Karpas-422 (cell line): ENCODE data around the gene SCAMP5. TPM values are rescaled to one million over a fixed set of nuclear protein-coding genes. Genes with fewer than 3 reads are reported as not detected.

Experiments used
- DNase-seq: peaks from one replicate; pipeline ENCODE4 v3.0.0-alpha.2; 2015
- H2AFZ ChIP-seq: fragments of 200-600 bp; sonication (generic); 2 replicates; pipeline ENCODE4 v1.6.1; 2014; ENCODE audit warnings: antibody characterized with exemption, low read length, mixed read lengths
- H3K27ac ChIP-seq: fragments of 200-600 bp; sonication (generic); 2 replicates; pipeline ENCODE4 v1.5.1; 2014; ENCODE audit warnings: mild to moderate bottlenecking, low read length, moderate library complexity
- H3K27me3 ChIP-seq: fragments of 200-600 bp; sonication (generic); 2 replicates; pipeline ENCODE4 v1.6.1; 2014; ENCODE audit warnings: low read length, mixed read lengths
- H3K36me3 ChIP-seq: fragments of 200-600 bp; sonication (generic); 2 replicates; pipeline ENCODE4 v1.6.1; 2014; ENCODE audit warnings: low read length, mixed read lengths; ENCODE audit not compliant: insufficient read depth
- H3K4me1 ChIP-seq: fragments of 200-600 bp; sonication (generic); 2 replicates; pipeline ENCODE4 v1.6.1; 2014; ENCODE audit warnings: mild to moderate bottlenecking, low read length, mixed read lengths
- H3K4me2 ChIP-seq: fragments of 200-600 bp; sonication (generic); 2 replicates; pipeline ENCODE4 v1.6.1; 2014; ENCODE audit warnings: low read length, low read depth, mild to moderate bottlenecking; ENCODE audit not compliant: poor library complexity, severe bottlenecking
- H3K4me3 ChIP-seq: fragments of 200-600 bp; sonication (generic); 2 replicates; pipeline ENCODE4 v1.5.1; 2014; ENCODE audit warnings: mild to moderate bottlenecking, antibody characterized with exemption, low read length, mixed read lengths
- H3K79me2 ChIP-seq: fragments of 200-600 bp; sonication (generic); 2 replicates; pipeline ENCODE4 v1.6.1; 2014; ENCODE audit warnings: mild to moderate bottlenecking, low read length, mixed read lengths
- H3K9ac ChIP-seq: fragments of 200-600 bp; sonication (generic); 2 replicates; pipeline ENCODE4 v1.6.0; 2014; ENCODE audit warnings: low read length
- H3K9me2 ChIP-seq: fragments of 200-600 bp; sonication (generic), shearing (Covaris generic); replicated peaks from 2 replicates; pipeline ENCODE4 v1.6.0; 2014; ENCODE audit warnings: mild to moderate bottlenecking, low read length, moderate library complexity; ENCODE audit not compliant: insufficient read depth
- H3K9me3 ChIP-seq: fragments of 300-700, 200-600 bp; sonication (generic); 2 replicates; pipeline ENCODE4 v1.6.1; 2014; ENCODE audit warnings: low read length, mixed read lengths
- H4K20me1 ChIP-seq: fragments of 200-600 bp; sonication (generic); 2 replicates; pipeline ENCODE4 v1.6.1; 2014; ENCODE audit warnings: mild to moderate bottlenecking, antibody characterized with exemption, low read length, low read depth; ENCODE audit not compliant: insufficient read depth
- total RNA-seq: library from RNA; depleted of rRNA; stranded (reverse); fragments of >200 nt; shearing (Covaris generic); gene quantifications from 2 replicates; pipeline ENCODE4 v1.2.3, GENCODE V29; 2014; ENCODE audit warnings: low replicate concordance

SCAMP5 gene
- total RNA-seq, 1 experiment from 2014 or later: 54.0 TPM

DNA sequence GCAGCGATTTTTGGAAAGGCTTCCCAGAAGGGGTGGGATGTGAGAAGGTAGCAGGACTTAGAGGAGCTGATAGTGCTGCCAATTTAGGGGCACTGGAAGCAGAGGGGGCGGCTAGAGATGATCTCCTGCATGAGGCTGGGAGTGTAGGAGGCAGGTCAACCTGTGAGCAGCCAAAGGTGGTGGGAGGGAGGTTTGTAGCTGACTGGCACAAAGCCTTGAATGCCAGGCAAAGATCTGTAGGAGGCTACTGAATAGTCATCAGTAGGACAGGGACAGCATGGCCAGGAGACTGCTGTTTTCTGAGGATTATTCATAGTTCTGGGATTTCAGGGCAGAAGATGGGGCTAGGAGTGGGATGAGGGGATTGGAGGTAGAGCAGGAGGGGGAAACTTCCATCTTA is 2.2 kb downstream of the SCAMP5 start:
- H3K4me3 ChIP-seq: no peak overlapping the region

DNA sequence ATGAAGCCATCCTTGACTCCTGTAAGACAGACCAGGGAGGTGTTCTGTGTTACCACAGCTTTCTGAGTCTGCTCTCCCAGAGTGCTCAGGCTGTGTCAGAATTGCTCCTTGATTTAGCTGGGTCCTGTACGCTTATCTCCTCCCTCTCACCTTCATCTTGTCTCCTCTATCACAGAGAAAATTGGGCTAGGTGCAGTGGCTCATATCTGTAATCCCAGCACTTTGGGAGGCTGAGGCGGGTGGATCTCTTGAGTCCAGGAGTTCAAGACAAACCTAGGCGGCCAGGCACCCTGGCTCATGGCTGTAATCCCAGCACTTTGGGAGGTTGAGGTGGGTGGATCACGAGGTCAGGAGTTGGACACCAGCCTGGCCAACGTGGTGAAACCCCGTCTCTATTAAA is 5.9 kb downstream of the SCAMP5 start:
- DNase-seq: no peak
- Histone ChIP-seq H3K27me3 (no peaks in the 10 kb centered on the region), H2AFZ (no peak overlapping the region), H4K20me1 (peaks cover 8% of the 10 kb centered on the region; the same call in 1 of the 2 replicates), H3K79me2 (peaks cover 16% of the 10 kb centered on the region), H3K36me3 (no peaks in the 10 kb centered on the region), H3K4me3 (no peak overlapping the region), H3K4me1 (peaks cover 12% of the 10 kb centered on the region), H3K27ac (no peak overlapping the region), H3K4me2 (no peak overlapping the region), H3K9me2 (no peaks in the 10 kb centered on the region), H3K9ac (no peak overlapping the region), H3K9me3 (no peaks in the 10 kb centered on the region)

More for the DNA sequence above, 2.2 kb downstream of the SCAMP5 start:
- peak overlapping the region; percentile 75; the same call in 1 of the 2 replicates for H3K27ac ChIP-seq
- no peaks in the 10 kb centered on the region for H3K36me3 ChIP-seq
- H3K27me3 ChIP-seq: no peaks in the 10 kb centered on the region
- H4K20me1 ChIP-seq: peaks cover 8% of the 10 kb centered on the region; the same call in 1 of the 2 replicates
- H3K79me2 ChIP-seq: peaks cover 20% of the 10 kb centered on the region
- peaks cover 26% of the 10 kb centered on the region for H3K4me1 ChIP-seq
- H3K4me2 ChIP-seq: no peak overlapping the region
- H3K9me2 ChIP-seq: no peaks in the 10 kb centered on the region
- no peak overlapping the region for H2AFZ ChIP-seq
- DNase-seq: no peak
- no peaks in the 10 kb centered on the region for H3K9me3 ChIP-seq
- no peak overlapping the region for H3K9ac ChIP-seq

DNA sequence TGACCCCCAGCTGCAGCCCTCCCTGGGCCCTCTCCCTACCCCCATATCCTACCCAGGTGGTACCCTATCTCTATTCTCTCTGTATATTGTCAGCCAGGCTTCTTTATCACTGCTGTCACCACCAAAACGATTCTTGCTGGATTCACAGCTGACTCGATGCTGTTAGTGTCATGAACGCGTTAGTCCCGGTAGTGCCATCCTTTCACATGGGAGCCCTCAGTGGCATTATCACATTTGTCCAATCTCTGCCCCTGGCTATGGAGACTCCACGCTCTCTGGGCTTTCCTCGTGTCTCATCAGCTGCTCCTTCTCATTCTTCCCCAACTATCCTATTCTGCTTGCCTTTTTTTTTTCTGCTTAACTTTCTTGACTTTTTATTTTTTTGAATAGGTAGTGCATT is 7.0 kb downstream of the SCAMP5 start:
- peaks cover 7% of the 10 kb centered on the region for H3K79me2 ChIP-seq
- no peak overlapping the region for H3K9ac ChIP-seq
- H2AFZ ChIP-seq: no peak overlapping the region
- H3K9me2 ChIP-seq: no peaks in the 10 kb centered on the region
- H3K36me3 ChIP-seq: no peaks in the 10 kb centered on the region
- peaks cover 9% of the 10 kb centered on the region for H3K4me1 ChIP-seq
- no peak overlapping the region for H3K4me2 ChIP-seq
- no peak for DNase-seq
- H3K4me3 ChIP-seq: no peak overlapping the region
- peaks cover 3% of the 10 kb centered on the region; the same call in 1 of the 2 replicates for H4K20me1 ChIP-seq
- no peaks in the 10 kb centered on the region for H3K9me3 ChIP-seq
- H3K27me3 ChIP-seq: no peaks in the 10 kb centered on the region
- no peak overlapping the region; the same call in 1 of the 2 replicates for H3K27ac ChIP-seq

DNA sequence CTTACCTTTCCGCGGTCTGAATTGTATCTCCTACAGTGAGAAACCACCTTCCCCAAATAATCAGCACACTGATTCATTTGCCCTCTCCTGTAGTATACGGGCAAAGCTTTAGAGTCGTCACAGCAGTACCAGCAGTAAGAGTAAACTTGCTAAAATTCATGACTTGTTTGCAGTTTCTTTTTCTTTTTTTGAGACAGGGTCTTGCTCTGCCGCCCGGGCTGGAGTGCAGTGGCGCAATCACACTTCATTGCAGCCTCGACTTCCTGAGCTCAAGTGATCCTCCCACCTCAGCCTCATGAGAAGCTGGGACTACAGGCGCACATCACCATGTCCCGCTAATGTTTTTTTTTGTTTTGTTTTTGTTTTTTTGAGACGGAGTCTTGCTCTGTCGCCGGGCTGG is 11.9 kb downstream of the SCAMP5 start:
- Histone ChIP-seq H3K9me2 (no peaks in the 10 kb centered on the region), H3K9ac (peak overlapping the region; percentile 70; the same call in 1 of the 2 replicates), H2AFZ (no peak overlapping the region), H3K79me2 (no peaks in the 10 kb centered on the region), H3K4me3 (peak overlapping the region; percentile 50; the same call in 1 of the 2 replicates), H3K4me1 (peaks cover 54% of the 10 kb centered on the region), H3K27me3 (no peaks in the 10 kb centered on the region), H3K9me3 (no peaks in the 10 kb centered on the region), H3K27ac (peak overlapping the region; percentile 99), H3K4me2 (peak overlapping the region; percentile 67), H3K36me3 (peaks cover 4% of the 10 kb centered on the region; the same call in 1 of the 2 replicates), H4K20me1 (no peaks in the 10 kb centered on the region)
- no peak for DNase-seq

DNA sequence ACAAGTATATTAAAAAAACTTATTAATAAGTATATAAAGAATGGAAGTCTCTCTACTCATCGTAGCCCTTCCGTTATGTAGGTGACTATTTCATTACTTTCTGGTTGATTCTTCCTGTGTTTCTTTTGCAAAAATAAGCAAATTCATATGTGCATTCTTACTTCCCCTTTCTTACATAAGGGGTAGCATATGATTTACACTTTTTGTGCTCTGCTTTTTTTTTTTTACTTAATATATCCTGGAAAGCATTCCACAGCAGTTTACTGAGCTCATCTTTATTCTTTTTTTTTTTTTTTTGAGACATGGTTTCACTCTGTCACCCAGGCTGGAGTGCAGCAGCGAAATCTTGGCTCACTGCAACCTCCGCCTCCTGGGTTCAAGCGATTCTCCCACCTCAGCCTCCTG is 12.9 kb downstream of the SCAMP5 start:
- Histone ChIP-seq H3K9me3 (no peaks in the 10 kb centered on the region), H3K27ac (peak overlapping the region; percentile 99), H3K79me2 (no peaks in the 10 kb centered on the region), H3K9me2 (no peaks in the 10 kb centered on the region), H3K36me3 (peaks cover 11% of the 10 kb centered on the region), H2AFZ (no peak overlapping the region), H3K4me3 (peak overlapping the region; percentile 50), H3K4me2 (peak overlapping the region; percentile 67), H3K27me3 (no peaks in the 10 kb centered on the region), H4K20me1 (no peaks in the 10 kb centered on the region), H3K9ac (peak overlapping the region; percentile 70), H3K4me1 (peaks cover 63% of the 10 kb centered on the region)
- peak; percentile 93 for DNase-seq

DNA sequence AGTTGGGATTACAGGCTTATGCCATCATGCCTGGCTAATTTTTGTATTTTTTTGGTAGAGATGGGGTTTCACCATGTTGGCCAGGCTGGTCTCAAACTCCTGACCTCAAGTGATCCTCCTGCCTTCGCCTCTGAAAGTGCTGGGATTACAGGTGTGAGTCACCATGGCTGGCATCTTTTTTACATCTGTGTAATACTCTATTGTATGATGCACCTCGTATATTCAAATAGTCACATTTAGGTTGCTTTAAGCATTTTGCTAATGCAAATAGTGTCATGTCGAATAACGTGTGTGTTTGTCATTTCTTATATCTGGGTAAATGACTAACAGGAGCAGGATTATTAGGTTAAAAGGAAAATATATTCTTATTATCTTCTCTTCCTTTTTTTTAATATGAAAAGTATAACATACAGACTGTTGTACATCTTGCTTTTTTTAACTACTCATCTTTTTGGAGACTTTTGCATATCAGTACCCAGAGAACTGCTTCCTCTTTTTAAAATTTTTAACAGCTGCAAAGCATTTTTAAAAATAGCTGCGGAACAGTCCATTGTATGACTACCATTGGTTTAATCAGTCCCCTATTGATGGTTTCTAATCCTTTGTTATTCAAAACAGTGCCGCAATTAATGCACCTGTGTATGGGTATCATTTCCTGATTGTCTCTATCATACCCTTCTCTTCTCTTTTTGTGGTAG is 13.4 kb downstream of the SCAMP5 start:
- Histone ChIP-seq H3K9ac (peak overlapping the region; percentile 56), H3K9me2 (no peaks in the 10 kb centered on the region), H3K4me1 (peaks cover 63% of the 10 kb centered on the region), H3K27ac (peak overlapping the region; percentile 99), H3K36me3 (peaks cover 12% of the 10 kb centered on the region), H3K4me2 (peak overlapping the region; percentile 67), H3K79me2 (no peaks in the 10 kb centered on the region), H2AFZ (no peak overlapping the region), H4K20me1 (no peaks in the 10 kb centered on the region), H3K27me3 (no peaks in the 10 kb centered on the region), H3K9me3 (no peaks in the 10 kb centered on the region), H3K4me3 (peak overlapping the region; percentile 48; the same call in 1 of the 2 replicates)
- peak; percentile 97 for DNase-seq

DNA sequence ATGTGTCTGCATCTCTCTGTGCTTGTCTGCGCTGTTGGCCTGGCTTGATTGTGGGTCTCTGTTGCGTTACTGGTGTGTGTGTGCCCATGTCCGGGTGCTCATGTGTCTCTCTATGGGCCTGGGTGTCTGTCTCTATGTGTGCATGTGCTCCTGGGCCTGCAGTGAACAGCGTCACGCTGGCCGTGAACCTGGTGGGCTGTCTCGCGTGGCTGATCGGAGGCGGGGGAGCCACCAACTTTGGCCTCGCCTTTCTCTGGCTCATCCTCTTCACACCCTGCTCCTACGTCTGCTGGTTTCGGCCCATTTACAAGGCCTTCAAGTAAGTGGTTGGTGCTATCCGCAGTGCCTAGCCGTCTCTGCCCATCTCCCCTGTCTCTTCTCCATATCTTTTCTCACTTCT is 21.1 kb downstream of the SCAMP5 start:
- H3K27me3 ChIP-seq: no peaks in the 10 kb centered on the region
- no peak overlapping the region for H3K4me2 ChIP-seq
- H4K20me1 ChIP-seq: no peaks in the 10 kb centered on the region
- H3K9me2 ChIP-seq: no peaks in the 10 kb centered on the region
- no peak overlapping the region for H2AFZ ChIP-seq
- no peaks in the 10 kb centered on the region for H3K9me3 ChIP-seq
- peaks cover 22% of the 10 kb centered on the region for H3K36me3 ChIP-seq
- DNase-seq: no peak
- H3K27ac ChIP-seq: no peak overlapping the region
- H3K79me2 ChIP-seq: no peaks in the 10 kb centered on the region
- H3K4me3 ChIP-seq: no peak overlapping the region
- peaks cover 37% of the 10 kb centered on the region for H3K4me1 ChIP-seq
- H3K9ac ChIP-seq: no peak overlapping the region

DNA sequence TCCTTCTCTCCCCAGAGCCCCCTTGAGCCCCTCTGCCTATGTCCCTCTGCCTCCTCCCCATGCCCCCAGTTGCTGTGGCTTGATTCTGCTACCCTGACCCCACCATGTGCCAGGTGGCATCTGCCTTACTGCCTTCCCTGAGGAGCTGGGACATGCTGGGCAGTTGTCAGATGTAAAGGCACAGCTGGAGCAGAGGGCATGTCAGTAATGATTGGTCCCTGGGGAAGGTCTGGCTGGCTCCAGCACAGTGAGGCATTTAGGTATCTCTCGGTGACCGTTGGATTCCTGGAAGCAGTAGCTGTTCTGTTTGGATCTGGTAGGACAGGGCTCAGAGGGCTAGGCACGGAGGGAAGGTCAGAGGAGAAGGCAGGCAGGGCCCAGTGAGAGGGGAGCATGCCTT is 24.6 kb downstream of the SCAMP5 start:
- Histone ChIP-seq H3K27me3 (no peaks in the 10 kb centered on the region), H3K79me2 (no peaks in the 10 kb centered on the region), H3K9me2 (no peaks in the 10 kb centered on the region)

More for the DNA sequence above, 24.6 kb downstream of the SCAMP5 start:
- Histone ChIP-seq H3K9ac (peak overlapping the region; percentile 45; the same call in 1 of the 2 replicates), H3K4me3 (no peak overlapping the region), H3K4me1 (peaks cover 37% of the 10 kb centered on the region), H3K27ac (peak overlapping the region; percentile 67), H3K36me3 (peaks cover 9% of the 10 kb centered on the region; the same call in 1 of the 2 replicates), H2AFZ (no peak overlapping the region), H4K20me1 (no peaks in the 10 kb centered on the region), H3K9me3 (no peaks in the 10 kb centered on the region), H3K4me2 (no peak overlapping the region)
- DNase-seq: no peak
